ENCODE measurements around the gene GSTM4. TPM values are rescaled to one million over a fixed set of nuclear protein-coding genes. Genes with fewer than 3 reads are reported as not detected.
"Not testable (repeated sequence)": the region's sequence is repeated elsewhere in the genome, so short reads cannot be mapped to it uniquely, and the experiment has no call there.

Gene GSTM4
- total RNA-seq, 2 donors from 2014 or later = 21.2 to 35.4 TPM

DNA sequence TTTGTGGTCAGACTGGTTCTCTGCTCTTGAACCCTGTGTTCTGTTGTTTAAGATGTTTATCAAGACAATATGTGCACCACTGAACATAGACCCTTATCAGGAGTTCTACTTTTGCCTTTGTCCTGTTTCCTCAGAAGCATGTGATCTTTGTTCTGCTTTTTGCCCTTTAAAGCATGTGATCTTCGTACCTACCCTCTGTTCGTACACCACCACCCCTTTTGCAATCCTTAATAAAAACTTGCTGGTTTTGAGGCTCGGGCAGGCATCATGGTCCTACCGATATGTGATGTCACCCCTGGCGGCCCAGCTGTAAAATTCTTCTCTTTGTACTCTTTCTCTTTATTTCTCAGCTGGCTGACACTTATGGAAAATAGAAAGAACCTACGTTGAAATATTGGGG lies 28.9 kb downstream of the GSTM4 start:
- intact Hi-C loops (cut with DNase I); DNase-seq (ENCODE audit: low spot score): not testable (repeated sequence)

DNA sequence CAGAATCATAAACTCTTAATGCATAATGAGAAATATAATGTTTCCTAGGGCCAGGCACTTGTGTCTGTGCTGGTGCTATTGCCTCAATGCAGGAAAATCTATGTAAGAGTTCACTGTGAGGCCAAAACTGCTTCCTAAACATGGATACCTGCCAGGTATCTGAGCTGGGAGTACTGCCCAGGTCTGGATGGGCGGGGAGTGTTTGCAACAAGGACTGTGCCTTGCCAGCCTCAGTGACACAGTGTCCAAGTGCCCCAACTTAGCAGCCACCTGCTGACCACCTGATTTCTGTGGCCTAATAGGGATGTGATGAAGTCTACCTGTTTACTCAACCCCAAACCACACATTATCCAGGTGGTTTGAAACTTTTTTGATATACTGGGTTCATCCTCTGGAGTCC lies 29.5 kb downstream of the GSTM4 start:
- intact Hi-C loops (cut with DNase I); DNase-seq (ENCODE audit: low spot score): not testable (repeated sequence)

DNA sequence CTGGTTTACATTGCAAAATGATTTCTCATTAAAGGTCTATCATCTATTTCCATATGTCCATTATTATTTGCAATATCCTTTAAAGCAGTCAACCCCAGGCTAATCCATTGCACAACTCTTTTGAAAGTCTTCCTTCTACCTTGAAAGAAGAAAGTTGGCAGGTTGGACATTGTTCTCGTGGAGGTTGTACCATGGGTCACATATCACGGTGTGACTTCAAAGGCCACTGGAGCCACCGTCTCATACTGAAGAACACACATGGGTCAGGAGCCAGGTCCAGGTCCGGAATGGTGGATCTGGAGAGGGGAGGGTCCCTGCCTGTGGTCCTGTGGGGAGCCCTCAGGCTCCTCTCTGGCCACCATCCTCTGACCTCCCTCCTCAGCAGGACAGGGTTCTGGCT lies 30.0 kb downstream of the GSTM4 start:
- DNase-seq (ENCODE audit: low spot score); intact Hi-C loops (cut with DNase I): not testable (repeated sequence)

DNA sequence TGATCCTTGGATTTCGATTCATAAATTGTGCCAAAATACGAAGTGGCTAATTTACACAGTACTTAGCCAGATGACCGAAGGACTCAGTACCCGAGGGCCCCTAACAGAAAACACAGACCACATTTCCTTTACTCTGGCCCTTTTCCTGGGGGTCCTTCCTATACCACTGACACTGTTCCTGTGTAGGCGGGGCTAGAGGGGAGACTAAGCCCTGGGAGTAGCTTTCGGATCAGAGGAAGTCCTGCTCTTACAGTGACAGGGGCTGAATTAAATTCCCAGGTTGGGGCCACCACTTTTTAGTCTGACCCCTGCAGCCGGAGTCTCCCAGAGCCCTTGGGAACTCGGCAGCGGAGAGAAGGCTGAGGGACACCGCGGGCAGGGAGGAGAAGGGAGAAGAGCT lies 31.2 kb downstream of the GSTM4 start:
- intact Hi-C loops (cut with DNase I); DNase-seq (ENCODE audit: low spot score): not testable (repeated sequence)

DNA sequence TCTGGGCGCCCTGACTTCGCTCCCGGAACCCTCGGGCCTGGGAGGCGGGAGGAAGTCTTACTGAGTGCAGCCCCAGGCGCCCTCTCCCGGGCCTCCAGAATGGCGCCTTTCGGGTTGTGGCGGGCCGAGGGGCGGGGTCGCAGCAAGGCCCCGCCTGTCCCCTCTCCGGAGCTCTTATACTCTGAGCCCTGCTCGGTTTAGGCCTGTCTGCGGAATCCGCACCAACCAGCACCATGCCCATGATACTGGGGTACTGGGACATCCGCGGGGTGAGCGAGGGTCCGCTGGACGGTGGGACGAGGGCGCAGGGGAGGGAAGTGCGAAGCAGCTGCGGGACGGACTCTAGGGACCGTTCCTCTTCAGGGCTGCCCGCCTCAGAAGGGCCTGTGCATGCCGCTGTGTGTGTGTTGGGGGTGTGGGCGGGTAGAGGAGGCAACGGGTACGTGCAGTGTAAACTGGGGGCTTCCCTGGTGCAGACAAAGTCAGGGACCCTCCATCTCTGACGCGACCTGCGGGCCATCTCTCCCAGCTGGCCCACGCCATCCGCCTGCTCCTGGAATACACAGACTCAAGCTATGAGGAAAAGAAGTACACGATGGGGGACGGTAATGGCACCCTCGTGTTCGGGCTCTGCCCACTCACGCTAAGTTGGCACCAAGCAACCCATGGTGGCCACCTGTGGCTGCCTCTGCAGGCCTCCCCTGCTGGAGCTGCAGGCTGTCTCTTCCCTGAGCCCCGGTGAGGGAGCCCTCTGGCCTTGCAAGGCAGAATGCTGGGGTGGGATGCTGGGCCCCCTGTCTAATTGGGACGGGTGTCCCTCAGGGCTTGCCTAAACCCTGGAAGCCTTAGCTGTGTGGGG lies 32.0 kb downstream of the GSTM4 start, which contains the start of gene GSTM1:
Gene GSTM1, plus strand, starts transcription at position 177 of the 859 bp plus-strand sequence. Its CDS starts 57 bp downstream, at position 234.
- no peak for DNase-seq (ENCODE audit: low spot score)
- intact Hi-C loops (cut with DNase I) = no loop called here

DNA sequence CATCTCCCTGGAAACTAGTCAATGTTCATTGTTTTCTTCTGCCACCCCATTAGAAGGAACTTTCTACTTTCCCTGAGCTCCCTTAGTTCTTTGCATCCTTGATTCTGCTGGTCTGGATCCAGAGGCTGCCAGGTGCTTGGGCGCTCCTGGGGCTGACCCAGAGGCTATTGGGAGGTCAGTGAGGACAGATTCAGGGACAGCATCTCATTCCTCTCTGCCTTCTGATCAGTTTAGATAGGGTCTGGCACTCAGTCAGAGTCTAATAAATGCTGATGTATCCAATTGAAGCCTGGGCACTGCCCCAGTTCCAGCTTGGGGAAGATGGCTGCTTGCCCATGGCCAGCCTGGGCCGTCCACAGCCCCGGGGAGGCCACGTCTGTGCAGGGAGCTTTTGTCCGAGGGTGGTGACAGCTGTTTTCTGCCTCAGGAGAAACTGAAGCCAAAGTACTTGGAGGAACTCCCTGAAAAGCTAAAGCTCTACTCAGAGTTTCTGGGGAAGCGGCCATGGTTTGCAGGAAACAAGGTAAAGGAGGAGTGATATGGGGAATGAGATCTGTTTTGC lies 34.0 kb downstream of the GSTM4 start:
- intact Hi-C loops (cut with DNase I) = no loop called here
- no peak for DNase-seq (ENCODE audit: low spot score)

DNA sequence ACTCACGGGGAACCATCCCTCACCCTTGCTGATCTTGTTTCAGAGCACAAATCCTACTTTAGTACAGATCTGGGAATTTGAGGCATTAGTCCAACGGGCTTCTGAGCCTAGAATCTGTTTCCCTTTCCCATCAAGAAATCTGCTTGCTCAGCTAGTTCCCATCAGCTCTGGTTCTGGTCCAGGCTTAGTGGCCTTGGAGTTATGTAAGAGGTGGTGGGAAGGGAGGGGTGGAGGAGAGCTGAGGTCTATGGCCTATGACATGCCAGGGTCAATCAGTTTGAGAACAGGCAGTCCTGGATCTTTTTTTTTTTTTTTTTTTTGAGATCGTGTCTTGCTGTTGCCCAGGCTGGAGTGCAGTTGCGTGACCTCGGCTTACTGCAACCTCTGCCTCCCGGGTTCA lies 35.9 kb downstream of the GSTM4 start:
- DNase-seq (ENCODE audit: low spot score) = no peak
- intact Hi-C loops (cut with DNase I) = no loop called here

DNA sequence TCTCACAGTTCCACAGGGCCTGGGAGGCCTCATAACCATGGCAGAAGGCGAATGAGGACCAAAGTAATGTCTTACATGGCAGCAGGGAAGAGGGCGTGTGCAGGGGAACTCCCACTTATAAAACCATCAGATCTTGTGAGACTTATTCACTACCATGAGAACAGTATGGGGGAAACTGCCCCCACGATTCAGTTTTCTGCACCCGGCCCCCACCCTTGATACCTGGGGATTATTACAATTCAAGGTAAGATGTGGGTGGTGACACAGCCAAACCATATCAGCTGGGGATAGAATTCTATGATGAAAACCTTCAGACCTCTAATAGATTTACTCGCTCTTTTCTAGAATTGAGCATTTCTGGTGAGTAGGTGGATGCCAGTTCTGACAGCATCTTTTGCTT lies 38.5 kb downstream of the GSTM4 start:
- DNase-seq (ENCODE audit: low spot score); intact Hi-C loops (cut with DNase I): not testable (repeated sequence)

DNA sequence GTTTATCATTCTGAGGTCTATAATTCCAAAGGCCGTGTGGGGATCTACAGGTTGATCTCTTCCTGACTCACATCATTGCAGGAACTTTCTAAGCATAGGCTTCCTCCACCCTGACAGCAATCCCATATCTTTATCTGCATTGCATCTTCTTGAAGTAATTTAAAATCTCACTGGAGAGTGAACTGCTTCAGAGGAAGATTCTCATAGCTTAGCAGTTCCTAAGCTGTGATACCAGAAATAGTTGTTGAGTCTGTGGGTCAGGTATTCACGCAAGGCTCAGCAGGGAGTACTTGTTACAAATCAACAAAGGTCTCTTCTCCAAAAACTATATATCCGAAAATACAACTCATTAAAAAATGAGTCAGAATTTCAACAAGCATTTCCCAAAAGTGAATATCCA lies 39.2 kb downstream of the GSTM4 start:
- intact Hi-C loops (cut with DNase I); DNase-seq (ENCODE audit: low spot score): not testable (repeated sequence)

DNA sequence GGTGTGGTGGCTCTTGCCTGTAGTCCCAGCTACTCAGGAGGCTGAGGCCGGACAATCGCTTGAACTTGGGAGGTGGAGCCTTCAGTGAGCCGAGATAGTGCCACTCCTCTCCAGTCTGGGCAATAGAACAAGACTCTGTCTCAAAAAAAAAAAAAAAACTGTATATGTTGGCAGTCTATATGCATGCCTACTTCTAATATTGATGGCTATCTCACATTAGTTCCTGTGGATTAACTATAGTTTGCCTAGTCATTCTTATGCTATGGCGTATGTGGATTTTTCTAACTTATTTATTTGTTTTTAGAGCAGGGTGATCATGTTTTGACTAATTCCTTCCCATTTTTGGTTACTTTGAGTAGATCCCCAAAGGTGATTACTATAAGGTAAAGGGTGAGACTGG lies 41.2 kb downstream of the GSTM4 start:
- intact Hi-C loops (cut with DNase I) = no loop called here
- no peak for DNase-seq (ENCODE audit: low spot score)

DNA sequence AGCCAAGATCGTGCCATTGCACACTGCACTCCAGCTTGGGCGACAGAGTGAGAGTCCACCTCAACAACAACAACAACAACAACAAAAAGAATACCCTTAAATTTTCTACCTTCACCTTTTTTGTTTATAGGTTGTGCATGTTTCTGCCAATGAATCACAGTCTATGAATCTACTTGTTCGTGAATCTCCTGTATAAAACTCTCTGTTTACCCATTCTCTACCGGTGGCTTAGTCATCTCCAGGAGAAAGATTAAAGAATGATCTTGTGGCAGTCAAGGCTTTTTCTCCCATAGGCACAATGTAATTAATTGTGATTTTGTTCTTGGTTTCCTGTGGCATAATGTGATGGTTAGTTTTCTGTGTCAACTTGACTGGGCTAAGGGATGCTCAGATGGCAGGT lies 42.0 kb downstream of the GSTM4 start:
- DNase-seq (ENCODE audit: low spot score); intact Hi-C loops (cut with DNase I): not testable (repeated sequence)

DNA sequence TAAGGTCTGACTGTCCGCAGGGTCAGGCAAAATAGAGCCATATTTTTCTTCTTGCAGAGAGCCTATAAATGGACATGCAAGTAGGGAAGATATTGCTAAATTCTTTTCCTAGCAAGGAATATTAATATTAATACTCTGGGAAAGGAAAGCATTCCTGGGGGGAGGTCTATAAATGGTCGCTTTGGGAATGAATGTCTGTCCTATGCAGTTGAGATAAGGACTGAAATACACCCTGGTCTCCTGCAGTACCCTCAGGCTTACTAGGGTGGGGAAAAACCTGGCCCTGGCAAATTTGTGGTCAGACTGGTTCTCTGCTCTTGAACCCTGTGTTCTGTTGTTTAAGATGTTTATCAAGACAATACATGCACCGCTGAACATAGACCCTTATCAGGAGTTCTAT lies 47.0 kb downstream of the GSTM4 start:
- intact Hi-C loops (cut with DNase I) = loop anchor here in 1 of 2 donors (10.0 kb wide), 1 partner anchor 58 kb away; no protein-coding TSS in a partner anchor
- DNase-seq (ENCODE audit: low spot score) = not testable (repeated sequence)

DNA sequence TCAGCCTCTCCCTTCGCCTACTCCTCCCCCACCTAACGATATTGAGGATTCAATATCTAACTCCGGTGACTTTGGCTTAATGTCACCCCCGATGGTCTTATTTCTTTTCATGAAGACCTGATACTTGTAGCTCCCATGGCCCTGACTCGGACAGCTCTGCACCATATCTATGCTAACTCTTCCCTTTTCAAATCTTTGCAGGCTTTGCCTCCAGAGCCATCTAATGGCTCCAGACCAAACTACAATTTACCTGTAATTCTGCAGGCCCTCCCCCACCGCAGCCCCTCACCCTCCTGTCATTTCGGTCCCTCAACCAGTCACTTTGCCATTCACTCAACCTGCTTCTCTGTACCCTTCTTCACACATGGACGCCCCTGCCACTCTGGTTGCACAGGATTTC lies 48.3 kb downstream of the GSTM4 start:
- intact Hi-C loops (cut with DNase I) = loop anchor here in 1 of 2 donors (10.0 kb wide), 1 partner anchor 59 kb away; no protein-coding TSS in a partner anchor
- no peak for DNase-seq (ENCODE audit: low spot score)

DNA sequence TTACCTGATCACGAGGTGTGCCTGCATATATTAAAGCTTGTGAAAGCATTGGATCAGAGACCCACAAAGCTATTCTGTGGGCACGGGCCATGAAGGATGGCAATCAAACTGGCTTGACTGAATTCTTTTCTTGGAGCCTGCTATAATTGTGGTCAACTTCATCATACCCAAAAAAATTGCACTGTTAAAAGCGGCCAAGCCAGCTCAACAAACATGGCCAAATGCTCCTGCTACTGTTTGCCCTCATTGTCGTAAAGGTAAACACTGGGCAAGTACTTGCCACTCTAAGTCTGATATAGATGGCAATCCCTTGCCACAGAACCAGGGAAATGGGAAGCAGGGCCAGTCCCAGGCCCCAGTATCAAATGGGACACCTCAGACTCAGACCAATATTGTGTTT lies 49.5 kb downstream of the GSTM4 start:
- intact Hi-C loops (cut with DNase I) = loop anchor here in 1 of 2 donors (10.0 kb wide), 1 partner anchor 61 kb away; no protein-coding TSS in a partner anchor
- DNase-seq (ENCODE audit: low spot score) = no peak

DNA sequence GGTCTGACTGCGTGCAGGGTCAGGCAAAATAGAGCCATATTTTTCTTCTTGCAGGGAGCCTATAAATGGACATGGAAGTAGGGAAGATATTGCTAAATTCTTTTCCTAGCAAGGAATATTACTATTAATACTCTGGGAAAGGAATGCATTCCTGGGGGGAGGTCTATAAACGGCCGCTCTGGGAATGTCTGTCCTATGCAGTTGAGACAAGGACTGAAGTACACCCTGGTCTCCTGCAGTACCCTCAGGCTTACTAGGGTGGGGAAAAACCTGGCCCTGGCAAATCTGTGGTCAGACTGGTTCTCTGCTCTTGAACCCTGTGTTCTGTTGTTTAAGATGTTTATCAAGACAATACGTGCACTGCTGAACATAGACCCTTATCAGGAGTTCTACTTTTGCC lies 53.0 kb downstream of the GSTM4 start:
- intact Hi-C loops (cut with DNase I) = loop anchor here in 1 of 2 donors (10.0 kb wide), 1 partner anchor 64 kb away; no protein-coding TSS in a partner anchor
- DNase-seq (ENCODE audit: low spot score) = not testable (repeated sequence)

DNA sequence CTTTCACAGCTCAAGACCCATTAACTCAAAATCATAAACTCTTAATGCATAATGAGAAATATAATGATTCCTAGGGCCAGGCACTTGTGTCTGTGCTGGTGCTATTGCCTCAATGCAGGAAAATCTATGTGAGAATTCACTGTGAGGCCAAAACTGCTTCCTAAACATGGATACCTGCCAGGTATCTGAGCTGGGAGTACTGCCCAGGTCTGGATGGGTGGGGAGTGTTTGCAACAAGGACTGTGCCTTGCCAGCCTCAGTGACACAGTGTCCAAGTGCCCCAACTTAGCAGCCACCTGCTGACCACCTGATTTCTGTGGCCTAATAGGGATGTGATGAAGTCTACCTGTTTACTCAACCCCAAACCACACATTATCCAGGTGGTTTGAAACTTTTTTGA lies 53.9 kb downstream of the GSTM4 start:
- intact Hi-C loops (cut with DNase I) = loop anchor here (10.0 kb wide), 3 partner anchors 45 to 65 kb away; partner anchors contain the start of genes EPS8L3 (in 1 of the 2) and GSTM2 (in 1 of the 2)
- not testable (repeated sequence) for DNase-seq (ENCODE audit: low spot score)

Data from posterior vena cava (tissue), 2 donors.